NCI-H1436 (cell line): Measurements from ENCODE around the gene ARL15.
"Not testable (repeated sequence)": the region's sequence is repeated elsewhere in the genome, so short reads cannot be mapped to it uniquely, and the experiment has no call there.

Experiments
- DNase-seq: peaks from one replicate; lab custom pipeline; 2025; lab: John Stamatoyannopoulos, UW

Gene ARL15

DNA sequence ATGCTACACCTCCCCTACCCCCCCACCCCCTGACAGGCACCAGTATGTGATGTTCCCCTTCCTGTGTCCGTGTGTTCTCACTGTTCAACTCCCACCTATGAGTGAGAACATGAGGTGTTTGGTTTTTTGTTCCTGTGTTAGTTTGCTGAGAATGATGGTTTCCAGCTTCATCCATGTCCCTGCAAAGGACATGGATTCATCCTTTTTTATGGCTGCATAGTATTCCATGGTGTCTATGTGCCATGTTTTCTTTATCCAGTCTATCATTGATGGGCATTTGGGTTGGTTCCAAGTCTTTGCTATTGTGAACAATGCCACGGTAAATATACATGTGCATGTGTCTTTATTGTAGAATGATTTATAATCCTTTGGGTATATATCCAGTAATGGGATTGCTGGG is 328.1 kb downstream of the ARL15 start:
- DNase-seq = not testable (repeated sequence)

DNA sequence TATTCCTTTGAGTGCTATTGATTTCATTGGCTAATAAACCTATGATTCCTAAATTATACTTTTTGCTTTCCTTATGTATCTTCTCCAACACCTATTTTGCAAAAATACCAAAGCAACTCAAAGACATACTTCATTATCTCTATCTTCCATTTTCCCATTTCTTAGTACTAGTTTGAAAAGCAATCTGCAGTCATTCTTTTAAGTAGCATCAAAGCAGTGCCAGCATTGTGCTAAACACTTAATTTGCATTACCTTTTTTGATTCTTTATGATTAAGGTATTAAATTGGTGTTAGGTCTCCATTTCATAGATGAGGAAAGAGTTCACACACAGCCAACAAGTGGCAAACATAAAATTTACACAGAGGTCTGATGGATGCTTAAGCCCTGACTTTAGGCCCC is 330.3 kb downstream of the ARL15 start:
- DNase-seq = no peak

DNA sequence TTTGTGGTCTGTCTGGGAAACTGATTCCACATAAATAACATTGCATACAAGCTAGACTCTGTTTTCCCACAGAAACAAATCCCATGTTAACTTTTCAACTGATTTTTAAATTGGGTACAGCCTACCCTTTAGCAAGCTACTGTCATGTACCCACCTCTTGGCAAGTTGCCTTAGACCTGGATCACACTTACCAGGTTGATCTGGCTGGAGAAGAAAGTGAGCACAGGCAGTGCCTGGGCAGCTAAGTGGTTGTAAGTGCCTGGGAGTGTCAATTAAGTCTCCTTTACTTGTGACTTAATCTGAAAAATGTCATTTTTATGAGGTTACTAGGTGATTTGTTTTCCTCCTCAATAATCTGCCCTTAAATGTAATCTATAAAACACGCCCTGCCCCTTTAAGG is 336.4 kb downstream of the ARL15 start:
- DNase-seq = no peak

DNA sequence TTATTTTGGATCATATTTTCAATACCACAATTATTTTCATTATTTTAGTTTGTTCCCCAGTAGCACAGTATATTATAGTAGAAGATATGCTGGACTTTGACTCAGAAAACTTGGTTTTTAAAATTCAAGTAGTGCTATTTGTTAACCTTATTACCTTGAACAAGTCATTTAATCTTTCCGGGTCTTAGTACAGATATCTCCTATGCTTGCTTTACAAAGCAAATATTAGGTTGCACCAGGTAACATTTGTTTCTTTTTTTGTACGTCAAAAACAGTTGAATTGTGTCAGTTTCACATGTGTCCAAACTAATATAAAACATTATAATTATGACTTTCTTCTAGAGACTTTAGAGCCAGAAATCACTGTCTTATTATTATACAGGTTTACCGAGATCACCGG is 338.1 kb downstream of the ARL15 start:
- no peak for DNase-seq

DNA sequence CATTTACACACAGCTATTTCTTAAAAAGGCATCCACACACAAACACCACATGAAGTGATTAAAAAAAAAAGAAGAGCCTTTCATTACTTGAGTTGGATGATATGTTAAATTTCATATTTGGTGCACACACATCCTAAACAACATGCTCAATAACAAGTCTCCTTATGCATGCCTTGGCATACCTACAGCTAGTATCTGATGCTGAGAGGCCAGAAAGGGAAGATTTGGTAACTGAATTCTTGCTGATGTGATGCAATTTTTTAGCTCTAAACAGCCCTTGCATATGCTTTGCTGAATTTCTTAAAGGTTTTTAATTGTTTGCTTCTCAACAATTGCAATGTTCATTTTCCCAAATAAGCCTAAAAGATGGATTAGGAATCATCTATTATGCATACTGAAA is 338.8 kb downstream of the ARL15 start:
- DNase-seq = no peak

DNA sequence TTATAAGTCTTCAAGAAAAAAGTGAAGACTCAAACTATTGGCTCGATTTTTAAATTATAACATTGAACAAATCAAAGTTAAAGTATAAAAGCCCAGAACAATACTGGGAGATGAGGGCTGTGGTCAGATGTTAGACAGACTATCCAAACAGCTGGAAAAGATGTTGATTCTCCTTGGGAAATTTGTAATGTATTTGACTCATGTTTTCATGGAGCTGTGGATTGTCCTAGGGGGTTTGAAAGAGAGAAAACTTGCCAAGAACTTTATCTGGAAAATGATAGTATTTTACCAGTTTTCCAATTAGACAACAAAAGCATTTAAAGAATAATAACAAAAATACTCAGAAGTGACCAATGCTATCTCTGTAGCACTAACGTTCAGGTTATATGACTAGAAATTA is 339.2 kb downstream of the ARL15 start:
- no peak for DNase-seq

DNA sequence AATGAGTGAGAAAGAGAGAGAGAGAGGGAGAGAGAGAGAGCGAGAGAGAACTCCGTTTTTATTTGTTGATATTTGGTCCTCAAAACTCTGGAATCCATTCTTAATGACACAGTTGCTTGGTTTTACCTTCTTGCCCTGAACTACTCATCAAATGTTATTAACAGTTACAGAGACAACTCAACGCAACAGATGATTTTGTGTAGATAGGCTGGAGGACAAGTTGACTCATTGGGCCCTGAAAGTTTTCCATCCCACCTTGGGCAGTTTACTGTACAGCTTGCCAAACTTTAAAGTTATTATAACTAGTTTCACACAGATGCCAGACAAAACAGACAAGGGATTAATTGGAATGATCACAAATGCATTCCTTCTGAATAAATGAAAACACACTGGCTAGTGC is 339.9 kb downstream of the ARL15 start:
- no peak for DNase-seq

DNA sequence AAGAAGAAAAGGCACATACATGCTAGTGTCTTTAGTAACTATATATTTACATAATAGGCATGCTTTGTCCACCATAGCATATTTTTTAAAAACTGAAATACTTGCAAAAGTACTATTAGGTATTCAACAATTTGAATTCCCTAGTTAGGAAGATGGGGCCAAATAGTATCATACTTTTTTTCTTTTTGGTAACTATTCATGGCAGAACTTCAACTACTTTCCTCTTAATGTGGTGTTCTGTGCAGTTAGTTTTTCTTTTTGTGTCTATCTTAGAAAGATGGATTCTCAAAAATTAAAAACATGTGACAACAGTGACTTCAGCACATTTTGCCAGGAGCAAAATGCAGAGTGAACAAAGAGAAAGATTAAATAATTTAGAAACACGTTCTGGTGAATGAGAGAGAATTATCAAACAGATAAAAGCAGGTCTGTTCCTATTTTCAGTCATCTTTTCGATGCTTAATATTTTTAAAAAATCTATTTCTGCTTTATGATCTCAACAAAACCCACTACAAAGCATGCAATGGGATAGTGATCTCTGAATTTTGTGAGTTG is 341.1 kb downstream of the ARL15 start:
- no peak for DNase-seq

DNA sequence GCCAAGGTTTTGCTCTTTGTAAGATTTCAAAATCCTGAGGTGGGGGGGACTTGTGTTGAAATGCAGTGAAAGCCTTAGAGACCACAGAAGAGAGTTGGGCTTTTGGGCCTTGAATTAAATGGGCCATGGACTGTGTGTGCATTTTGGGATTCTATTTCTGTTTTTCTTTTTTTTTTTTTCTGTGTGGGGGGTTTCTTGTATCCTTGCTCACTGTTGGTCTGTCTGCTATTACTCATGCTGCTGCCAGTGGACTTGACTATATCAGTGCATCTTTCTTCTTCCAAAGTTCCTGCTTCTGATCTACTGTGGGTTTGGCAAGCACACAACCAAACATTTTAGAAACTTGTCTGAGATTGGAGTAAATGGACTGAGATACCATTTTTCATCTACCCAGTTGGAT is 344.9 kb downstream of the ARL15 start:
- DNase-seq = no peak

DNA sequence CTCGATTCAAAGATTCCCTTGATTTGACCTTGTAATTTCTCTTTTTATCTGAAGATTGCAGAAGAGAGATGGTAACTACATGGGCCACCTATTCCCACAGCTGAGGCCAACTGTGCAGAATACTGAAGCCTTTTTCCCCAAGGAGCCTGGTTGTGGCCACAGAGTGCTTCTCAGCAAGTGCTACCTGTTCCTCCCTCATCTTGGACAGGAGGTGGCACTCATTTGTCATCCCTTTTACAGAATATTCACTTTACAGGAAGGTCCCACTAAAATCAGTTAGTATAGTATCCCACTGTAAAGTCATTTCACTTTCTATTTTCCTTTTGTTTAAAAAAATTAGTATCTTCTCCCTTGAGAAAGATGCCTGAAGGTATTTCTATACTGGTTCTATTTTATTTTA is 346.4 kb downstream of the ARL15 start:
- no peak for DNase-seq

DNA sequence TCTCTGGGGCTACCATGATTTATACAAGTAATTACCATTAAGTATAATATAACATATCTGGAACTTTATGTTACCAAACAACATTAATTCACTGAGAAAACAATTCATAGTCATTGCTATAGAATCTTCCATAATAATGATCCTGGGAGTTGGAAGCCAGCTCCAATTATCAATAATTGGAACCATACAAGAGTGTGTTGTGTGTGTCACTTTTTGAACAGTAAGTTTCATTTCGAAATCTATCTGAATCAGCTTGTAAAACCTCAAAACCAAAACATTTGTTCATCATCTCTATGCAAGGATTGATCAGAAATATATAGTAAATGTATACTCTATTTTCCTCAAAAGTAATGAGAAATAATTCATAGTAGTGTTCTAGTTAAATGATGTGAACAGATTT is 348.1 kb downstream of the ARL15 start:
- DNase-seq = no peak

DNA sequence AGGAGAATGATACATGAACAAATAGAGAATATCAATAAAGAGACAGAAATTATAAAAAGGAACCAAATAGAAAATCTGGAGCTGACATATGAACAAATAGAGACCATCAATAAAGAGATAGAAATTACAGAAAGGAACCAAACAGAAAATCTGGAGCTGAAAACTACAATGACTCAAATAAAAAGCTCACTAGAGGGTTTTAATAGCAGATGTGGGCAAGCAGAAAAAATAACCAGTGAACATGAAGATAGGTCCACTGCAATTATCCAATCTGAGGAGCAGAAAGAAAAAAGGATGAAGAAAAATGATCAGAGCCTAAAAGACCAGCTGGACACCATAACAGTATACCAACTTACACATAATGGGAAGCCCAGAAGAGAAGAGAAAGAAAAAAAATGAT is 353.7 kb downstream of the ARL15 start:
- DNase-seq = no peak

DNA sequence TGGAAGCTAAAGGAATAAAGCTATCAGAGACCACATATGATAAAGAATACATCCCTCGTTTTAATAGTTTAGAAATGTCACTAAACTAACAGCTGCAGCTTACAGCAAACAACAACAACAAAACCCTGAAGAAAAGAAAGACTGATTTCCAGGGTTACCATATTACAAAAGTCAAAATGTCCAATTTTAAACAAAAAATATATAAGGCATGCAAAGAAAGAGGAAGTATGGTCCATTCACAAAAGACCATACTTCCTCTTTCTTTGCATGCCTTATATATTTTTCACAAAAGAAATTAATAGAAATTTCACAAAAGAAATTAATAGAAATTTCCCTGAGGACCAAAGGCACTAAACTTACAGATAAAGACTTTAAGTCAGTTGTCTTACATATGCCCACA is 354.2 kb downstream of the ARL15 start:
- no peak for DNase-seq

DNA sequence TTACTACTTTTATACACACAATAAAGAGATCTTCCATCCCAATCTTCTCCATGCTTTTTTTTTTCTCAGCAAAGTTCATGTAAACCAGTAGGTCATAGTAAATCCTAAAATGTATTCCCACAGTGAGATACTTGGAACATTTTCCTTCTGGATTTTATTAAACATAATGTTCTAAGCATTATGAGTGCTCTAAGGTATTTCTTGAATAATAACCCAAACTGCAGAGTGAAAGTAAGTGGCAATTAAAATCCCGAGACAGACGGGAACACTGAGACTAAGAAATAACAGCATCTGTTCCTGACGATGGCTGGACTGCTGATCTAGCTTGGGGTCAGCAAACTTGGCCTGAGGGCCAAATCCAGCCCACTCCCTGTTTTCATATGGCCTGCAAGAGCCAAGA is 359.8 kb downstream of the ARL15 start:
- no peak for DNase-seq

DNA sequence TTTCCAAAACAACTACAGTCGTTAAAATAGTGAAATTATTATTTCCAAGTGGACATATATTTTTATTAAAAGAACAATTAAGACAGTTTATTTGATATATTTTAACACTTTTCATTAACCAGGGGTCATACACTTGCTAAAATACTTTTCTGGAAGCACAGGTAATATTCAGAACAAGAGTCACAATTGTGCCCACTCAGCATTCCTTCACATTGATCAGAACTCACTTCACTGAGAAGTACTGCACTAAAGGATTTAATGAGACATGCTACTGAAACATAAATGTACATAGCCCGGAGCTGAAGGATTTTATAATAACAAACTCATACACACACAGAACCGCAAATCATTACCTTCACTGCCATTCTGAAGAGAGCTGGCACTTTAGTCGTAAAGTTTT is 361.8 kb downstream of the ARL15 start:
- DNase-seq = no peak

DNA sequence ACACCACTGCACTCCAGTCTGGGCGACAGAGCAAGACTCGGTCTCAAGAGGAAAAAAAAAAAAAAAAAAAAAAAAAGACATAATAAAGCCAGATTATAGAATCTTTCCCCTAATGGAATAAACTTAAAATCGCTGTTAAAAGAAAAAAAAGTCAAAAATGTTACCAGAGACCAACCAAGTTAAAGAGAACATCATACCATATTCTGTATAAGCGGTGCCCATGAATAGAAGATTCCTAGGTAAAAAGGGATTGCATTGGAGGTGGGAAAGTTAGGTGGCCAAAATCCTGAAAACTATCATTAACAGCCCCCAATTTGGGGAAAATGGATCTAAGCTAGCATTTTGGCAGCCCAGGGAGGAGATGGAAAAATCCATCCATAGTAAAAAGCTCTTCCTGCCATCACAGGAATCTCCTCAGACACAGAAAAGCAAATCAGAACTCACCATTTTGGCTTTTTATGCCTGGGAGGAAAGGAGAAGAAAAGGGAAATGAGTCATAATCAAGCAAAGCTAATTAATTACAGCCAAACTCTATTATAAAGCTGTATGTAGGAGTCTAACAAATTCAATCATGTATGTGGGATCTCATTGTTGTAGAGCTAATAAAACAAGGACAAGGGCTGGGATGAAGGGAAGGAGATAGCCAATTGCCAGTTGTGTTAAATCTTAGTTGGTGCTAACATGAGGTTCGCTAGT is 363.8 kb downstream of the ARL15 start:
- no peak for DNase-seq

DNA sequence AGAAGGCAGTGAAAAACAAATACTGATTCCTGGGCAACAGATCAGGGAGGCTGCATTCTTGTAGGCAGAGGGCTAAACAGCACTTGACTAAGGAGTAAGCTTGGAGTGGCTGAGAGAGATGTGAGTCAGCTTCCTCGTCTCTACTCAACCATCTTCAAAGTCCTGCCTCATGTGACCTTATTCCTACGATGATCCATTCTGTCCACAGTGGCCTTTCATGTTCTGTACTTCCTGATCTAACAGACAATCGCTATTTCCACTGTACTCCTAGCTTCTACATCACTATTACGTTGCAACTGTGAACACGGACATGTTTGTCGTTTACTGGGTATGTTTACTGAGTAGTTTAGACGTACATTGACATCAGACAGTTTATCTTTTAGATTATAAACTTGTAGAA is 365.4 kb downstream of the ARL15 start:
- DNase-seq = no peak

DNA sequence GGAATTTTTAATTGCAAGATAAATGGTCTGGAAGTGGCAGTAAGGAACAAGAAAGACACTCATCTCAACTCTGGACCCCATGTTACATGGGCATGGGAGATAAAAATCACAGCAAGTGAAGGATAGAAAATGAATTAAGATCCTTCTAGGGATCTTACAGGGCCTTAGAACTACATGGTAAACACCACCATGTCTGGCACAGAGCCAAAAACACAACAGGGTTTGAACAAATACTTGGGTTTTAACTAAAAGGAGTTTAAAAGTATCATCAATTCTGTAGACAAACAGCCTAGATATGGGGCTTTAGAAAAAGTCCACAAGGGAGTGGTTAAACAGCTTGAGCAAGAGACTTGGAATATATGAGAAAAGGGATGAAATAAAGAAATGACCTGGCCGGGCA is 366.4 kb downstream of the ARL15 start:
- DNase-seq = no peak

DNA sequence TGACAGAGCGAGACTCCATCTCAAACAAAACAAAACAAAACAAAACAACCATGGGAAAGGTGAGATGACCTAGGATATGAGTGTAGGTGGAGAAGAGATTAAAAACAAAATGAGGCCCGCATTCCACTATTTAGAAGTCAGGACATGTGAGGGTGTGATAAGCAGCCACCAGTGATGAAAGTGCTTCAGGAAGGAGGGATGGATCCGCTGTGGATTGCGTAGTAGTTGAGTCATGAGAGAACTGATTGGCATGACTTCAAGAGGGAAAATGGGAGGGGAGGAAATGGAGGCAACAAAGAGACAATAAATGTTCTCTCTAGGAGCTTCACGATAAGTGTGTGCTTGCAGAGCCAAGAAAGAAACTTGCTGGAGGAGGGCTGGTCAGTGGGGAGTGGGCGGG is 367.6 kb downstream of the ARL15 start:
- no peak for DNase-seq

DNA sequence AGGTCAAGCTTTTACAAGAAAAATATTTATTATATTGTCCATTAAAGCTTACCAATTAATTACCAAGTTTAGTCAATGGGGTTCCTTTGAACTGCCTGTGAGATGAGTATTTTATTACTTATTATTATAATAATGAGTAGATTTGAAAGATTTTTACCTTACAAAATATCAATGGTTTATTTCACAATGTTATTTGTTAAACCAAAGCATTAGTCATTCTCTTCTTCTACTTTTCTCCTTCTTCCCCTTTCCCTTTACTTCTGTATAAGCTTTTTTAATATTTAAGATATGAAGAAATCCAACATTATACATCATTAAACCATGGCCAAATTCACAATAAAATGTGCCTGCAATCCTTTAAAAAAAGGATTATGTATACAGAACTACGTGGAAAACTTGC is 369.5 kb downstream of the ARL15 start:
- no peak for DNase-seq

DNA sequence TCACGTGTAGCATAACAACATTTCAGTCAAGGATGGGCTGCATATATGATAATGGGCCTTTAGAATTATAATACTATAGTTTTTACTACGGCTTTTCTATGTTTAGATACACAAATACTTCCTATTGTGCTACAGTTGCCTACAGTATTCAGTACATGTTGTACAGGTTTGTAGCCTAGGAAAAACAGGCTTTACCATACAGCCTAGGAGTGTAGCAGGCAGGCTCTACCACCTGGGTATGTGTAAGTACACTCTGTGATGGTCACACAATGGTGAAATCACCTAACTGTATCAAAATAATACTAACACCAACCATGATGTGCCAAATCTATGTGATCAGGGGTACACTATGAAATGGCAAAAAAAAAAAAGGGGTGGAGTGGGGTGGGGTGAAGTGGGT is 372.9 kb downstream of the ARL15 start:
- DNase-seq = no peak

DNA sequence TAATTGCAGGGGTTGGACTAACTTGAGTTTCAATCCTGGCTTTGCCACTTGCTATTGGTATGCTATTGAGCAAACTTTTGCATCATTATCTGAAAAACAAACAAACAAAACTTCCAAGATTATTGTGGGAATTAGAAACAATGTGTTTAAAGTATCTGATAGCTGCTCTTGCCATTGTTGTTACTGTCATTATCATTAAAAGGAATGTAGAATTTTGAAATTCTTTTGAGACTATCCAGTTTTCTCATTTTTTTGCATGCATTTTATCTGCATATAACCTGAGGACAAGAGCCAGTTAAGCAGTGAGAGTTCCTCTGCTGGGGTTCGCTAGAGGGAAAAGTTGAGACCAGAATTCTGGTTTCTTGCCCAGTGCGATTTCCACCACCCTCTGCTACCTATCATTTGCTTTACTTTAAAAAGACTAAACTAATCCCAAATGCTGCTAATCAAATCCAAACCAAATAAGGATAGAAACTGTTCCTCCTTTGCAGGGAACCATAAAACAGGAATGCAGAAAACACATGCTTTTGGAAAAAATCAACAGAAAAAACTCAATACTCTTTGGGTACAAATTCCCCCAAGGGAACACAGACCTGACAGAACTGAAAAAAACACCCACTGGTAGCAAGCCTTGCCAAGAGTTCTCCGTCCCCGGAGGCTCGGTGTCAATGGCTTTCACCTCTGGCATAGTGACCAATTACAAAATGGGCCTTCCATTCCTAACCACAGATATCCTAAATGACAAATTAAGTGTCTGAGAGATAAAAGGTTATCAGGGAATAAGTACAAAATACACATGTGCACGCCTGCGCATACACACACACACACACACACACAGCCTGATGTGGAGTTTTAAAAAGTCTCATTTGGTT is 373.7 kb downstream of the ARL15 start:
- DNase-seq = no peak

DNA sequence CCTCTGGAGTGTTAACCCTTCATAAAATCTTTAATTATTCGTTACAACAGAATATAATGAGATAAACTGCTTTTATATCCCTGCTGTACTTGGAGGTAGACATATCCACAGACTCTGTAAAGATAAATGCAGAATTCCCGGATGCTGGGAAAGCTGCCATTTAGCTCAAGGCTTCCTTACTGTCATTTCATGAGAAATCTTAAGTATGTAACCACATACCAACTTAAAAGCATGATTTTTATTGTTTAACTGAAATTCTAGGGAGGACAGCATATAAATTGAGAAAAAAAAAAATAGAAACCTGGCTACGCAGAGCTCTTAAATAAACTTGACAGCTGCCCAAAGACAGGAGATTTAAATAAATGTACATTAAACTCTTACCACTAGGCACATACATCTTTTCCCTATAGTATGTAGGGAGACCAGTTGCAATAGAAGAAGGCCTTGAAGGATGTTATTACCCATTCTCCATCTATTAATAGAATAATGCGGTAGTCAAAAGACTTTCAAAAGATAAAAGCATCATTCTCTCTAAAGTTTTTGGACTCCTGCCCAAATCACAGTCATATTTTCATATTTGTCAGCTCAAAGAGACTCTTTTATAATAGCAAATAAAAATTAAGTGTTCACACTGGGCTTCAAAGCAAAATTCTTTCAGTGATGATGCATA is 376.1 kb downstream of the ARL15 start:
- no peak for DNase-seq
